GOT3 (cell line): ENCODE data around the gene CABYR.

Source experiments
- DNase-seq: peaks from one replicate; lab custom pipeline; 2025; ENCODE audit warnings: mixed read lengths; lab: John Stamatoyannopoulos, UW

The CABYR gene

GRCh38 chr18:24138789-24139616 lies at the start of gene CABYR:
Gene CABYR, plus strand, starts transcription at chr18:24139062. Its CDS starts 4,053 bp downstream, at chr18:24143115.
- peak; percentile 1 for DNase-seq

DNA sequence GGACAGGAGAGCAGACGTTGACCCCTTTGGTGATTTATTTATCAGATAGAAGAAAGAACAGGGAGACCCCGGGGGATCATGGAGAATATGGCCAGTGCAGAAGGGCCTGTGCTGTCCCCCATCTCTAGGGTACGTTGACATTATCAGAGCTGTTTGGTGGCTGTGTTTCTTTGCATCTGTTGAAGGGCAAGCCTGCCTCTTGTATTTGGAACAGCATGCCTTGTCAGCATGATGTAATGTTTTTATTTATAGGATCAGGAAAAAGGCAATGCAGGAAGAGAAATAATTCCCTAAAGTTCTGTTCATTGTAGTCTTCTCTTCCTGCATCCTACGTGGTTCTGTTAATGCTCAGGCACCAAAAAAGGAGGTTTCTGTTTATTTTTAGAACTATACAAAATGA lies 49.8 kb upstream of the CABYR start:
- no peak for DNase-seq

GRCh38 chr18:24089515-24090337 lies 49.1 kb upstream of the CABYR start:
- no peak for DNase-seq

DNA sequence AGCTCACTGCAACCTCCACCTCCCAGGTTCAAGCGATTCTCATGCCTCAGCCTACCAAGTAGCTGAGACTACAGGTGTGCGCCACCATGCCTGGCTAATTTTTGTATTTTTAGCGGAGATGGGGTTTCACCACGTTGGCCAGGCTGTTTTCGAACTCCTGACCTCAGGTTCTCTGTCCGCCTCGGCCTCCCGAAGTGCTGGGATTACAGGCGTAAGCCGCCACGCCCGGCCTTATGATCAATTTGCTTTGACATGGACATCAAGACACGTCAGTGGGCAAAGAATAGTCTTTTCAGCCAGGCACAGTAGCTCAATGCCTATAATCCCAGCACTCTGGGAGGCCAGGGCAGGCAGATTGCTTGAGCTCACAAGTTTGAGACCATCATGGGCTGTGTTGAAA lies 48.0 kb upstream of the CABYR start:
- DNase-seq: no peak

GRCh38 chr18:24094561-24094960 lies 44.3 kb upstream of the CABYR start:
- DNase-seq: no peak

DNA sequence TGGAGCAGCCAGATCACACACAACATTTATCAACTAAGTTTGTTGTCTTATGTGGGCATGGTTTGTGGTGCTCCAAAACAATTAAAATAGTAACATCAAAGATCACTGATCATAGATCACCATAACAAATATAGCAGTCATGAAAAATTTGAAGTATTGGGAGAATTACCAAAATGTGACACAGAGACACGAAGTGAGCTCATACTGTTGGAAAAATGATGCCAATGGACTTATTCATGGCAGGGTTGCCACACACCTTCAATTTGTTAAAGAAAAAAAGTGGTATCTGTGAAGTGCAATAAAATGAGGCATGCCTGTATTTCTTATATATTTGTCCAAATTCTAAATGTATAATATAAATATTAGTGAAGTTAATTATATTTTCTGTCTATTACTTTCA lies 42.9 kb upstream of the CABYR start:
- no peak for DNase-seq

DNA sequence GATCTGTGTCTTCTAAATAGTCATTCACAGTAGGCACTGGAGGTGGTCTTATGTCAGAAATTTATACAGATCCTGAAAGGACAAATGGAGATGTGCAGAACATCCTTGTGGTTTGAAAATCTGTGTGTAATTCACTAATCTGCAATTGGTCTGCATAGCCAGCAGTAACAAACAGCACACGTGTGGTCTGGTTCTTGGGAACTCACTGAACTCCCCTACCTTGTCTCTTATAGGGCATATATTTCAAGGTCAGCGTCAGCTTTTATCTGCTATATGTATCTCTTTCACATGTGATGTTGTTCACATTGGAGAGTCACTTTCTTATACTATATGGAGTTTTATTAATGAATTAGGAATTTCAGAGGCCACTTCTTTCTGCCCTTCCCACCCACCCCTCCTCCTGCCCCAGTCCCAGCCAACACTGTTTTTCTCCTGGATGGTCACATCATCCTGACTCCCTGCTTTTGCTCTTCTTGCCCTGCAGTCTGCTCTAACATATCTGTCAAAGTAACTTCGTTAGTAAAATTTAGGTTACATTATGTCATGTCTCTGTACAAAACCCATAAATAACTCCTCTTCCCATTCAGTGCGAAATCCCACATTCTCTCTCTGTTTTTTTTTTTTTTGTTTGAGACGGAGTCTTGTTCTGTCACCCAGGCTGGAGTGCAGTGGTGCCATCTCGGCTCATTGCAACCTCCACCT lies 35.4 kb upstream of the CABYR start:
- no peak for DNase-seq

DNA sequence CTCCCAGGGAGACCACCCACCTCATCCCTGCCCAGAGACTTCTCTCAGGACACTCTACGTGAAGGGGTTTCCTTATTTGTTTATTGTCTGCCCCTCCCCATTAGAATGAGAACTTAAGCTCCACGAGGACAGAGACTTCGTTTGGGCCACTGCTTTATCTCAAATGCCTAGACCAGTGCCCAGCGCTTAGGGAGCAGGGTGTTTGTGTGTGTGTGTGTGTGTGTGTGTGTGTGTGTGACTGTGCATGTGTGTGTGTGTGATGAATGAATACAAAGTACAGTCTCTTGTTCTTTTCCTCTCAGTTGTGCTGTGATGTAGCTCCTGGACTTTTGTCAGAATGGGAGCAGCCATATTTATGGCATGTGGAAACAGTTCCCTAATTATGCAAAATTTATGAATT lies 34.4 kb upstream of the CABYR start:
- DNase-seq: no peak

DNA sequence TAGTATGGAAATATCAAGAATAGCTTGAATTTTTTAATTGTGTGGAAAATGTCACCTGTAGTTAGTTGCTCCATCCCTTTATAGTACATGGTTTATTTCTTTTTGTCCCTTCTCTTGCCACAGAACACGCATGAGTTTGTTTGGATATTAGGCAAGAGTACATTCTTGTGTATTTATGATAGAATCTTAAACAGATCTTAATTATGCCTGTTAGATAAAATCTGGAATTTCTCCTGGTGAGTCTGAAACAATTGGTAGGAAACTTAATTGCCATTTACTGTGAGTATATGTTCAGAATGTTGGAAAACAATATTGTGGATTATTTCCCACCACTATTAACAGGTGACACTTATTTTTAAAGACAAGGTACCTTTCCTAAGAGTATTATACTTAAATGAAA lies 30.2 kb upstream of the CABYR start:
- DNase-seq: no peak

DNA sequence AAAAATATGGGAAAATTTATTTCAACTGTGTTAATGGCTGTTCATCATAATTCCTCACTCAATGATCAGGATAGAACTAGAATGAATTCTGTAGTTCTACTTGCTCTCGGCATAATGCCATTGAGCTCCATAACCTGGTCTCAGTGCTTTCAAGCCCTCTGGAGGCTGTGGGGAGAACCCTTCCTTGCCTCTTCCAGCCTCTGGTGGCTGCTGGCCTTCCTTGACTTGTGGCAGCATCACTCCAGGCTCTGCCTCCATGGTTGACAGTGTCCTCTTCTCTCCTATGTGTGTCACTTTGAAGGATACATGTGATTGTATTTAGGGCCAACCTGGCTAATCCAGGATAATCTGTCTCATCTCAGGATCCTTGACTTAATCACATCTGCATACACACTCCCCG lies 26.9 kb upstream of the CABYR start:
- DNase-seq: no peak

DNA sequence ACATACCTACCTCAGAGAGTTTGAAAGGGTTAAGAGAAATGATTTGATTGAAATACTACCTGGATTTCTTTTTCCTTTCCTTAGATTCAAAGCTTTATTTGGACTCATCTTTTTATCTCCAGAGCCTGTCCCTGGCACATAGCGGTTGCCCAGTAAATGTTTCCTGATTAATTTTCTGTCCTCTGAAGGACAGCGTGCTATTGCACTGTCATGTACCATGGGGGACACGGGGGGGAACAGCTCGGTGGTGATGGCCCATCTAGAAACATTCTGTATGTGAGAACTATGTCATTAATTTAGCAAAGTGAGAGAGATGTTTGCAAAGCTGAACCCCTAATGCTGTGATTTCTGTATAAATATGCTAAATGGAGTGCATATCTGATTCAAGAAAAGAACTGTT lies 26.4 kb upstream of the CABYR start:
- DNase-seq: no peak

DNA sequence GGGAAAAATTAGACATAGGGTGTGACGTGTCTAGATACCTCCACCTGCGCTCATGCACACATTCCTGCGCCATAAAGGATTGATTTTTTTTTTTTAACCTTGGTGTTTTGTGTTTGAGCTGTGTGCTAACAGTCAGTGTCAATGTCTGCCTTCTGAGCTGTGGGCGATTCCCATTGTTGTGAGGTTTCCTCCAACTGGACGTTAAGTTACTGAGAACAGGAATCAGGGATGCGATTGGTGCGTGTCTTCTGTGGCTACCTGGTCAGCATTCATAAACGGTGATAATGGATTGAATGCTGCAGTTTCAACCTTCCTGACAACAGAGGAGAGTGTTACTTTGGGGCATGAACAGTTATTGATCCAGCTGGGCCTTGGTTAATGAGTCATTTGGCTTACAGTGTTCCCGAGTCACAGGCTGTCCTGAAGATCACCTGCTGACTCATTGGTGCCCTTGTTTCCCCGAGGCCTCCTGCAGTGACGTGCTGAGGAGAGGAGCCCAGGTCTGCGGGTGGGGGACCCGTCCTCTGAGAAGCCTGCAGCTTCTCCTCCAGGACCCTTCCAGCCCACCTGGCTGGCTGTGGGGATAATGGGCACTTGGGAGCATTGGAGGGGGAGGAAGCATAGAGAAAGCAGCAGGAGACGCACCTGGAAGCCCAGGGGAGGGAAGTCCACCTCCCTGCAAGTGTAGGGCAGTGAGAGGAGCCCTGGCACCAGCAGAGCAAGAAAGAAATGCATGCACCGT lies 25.8 kb upstream of the CABYR start:
- DNase-seq: no peak

GRCh38 chr18:24114924-24115549 lies 23.8 kb upstream of the CABYR start:
- DNase-seq: no peak

DNA sequence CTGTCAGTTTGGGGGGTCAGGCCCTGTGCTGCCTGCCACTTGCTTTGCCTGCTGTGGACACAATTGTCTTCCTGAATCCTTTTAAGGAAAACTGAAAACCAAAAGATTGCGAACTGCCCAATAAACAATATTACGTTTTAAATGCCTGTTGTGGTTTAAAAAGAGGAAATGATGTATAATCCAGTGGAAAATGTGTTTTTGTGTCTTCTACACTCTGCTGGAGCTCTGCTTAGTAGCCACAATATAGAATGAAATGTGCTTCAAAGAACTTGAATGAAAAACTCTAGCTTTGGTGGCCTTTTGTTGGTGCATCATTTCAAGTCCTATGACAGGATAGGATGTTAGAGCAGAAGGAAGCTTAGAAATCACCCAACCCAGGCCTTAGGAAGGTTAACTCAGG lies 23.2 kb upstream of the CABYR start:
- no peak for DNase-seq

DNA sequence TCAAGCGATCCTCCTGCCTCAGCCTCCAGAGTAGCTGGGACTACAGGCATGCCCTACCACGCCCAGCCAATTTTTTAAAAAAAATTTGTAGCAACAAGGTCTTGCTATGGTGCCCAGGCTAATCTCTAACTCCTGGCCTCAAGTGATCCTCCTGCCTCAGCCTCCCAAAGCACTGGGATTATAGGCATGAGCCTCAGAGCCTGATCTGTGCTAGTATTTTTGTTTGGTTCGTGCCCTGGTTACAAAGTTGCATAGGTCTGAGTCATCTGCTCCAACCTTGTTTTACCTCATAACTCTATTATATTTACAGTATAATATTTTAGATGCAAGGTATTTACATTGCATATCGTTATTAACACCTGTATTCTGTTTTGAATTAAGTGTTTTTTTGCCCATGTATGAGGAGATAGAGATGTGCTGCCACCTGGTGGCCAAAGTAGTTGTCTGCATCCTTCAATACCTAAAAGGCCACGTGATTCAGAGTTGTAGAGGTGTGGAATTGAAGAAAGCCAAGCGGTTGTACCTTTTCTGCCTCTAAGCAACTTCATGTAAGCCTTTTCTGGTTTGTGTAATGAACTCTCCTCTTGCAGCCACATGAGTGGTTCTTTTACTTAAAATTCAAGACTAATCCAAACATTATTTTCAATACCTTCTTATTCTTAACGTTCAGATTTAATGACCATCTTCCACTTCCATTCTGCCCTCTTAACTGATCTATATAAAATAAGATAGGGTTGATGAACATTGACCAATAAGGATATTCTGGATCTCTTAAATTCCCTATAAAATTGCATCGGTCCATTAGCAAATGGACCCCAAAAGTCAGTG lies 19.9 kb upstream of the CABYR start:
- DNase-seq: peak; percentile 6

DNA sequence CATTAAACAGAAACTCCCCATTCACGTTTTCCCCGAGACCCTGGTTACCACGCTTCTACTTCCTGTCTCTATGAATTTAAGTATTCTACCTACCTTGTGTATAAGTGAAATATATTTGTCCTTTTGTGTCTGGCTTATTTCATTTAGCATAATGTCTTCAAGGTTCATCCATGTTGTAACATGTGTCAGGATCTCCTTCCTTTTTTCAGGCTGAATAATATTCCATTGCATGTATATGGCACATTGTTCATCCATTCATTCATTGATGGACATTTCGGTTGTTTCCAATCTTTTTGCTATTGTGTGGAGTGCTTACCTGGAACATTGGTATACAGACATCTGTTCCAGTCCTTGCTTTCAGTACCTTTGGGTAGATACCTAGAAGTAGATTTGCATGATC lies 18.2 kb upstream of the CABYR start:
- no peak for DNase-seq

DNA sequence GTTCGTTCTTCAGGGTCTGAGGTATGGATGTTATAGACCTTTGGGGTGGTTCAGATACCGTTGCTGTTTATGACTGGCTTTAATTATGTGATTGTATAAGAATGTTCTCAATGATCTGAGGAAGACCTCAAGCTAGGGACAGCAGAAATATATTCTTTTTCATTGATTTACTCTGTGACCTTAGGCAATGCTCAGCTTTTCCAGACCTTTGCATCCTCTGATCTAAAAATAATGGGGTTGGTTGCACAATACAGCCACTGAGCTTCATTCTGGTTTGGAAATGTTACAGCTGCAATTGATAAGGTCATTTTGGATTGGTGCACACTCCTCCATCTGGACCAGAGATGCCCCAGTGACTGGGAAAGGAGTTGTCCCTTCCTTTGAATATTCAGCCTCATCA lies 17.2 kb upstream of the CABYR start:
- no peak for DNase-seq

GRCh38 chr18:24126155-24126961 lies 12.5 kb upstream of the CABYR start:
- DNase-seq: no peak

DNA sequence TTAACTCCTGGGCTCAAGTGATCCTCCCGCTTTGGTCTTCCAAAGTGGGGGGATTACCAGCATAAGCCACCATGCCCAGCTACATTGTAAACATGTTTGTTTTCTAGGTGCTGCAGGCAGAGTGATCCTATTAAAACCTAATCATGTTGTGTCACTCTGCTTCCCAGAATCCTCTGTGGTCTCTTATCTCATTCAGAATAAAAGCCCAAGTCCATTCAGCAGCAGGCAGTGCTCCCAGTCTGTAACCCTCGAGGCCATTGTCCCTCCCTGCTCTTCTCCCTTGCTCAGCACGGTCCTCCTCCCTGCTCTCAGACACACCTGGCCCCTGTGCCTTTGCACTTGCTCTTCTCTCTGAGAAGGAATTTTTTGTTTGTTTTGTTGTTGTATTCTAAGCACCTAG lies 11.1 kb upstream of the CABYR start:
- no peak for DNase-seq

DNA sequence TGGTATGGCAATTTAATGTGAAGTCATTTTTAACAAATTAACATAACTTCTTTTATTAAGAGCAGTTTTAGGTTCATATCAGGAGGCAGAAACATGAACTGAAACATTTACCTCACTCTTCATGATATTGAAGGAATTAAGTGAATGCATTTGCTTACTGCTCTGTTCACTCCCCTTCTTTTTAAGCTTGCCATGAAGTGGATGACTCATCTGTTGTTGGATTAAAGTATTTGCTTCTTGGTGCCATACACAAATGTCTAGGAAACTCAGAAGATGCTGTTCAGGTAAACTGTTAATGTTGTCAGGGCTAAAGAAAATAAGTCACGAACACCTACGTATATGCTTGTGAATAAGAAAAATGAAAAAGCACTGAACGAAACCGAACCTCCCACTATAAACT lies 10.2 kb upstream of the CABYR start:
- DNase-seq: no peak
